ENCODE results near the gene LPCAT3.
"Not testable (repeated sequence)": the region's sequence is repeated elsewhere in the genome, so short reads cannot be mapped to it uniquely, and the experiment has no call there.

The LPCAT3 gene

DNA sequence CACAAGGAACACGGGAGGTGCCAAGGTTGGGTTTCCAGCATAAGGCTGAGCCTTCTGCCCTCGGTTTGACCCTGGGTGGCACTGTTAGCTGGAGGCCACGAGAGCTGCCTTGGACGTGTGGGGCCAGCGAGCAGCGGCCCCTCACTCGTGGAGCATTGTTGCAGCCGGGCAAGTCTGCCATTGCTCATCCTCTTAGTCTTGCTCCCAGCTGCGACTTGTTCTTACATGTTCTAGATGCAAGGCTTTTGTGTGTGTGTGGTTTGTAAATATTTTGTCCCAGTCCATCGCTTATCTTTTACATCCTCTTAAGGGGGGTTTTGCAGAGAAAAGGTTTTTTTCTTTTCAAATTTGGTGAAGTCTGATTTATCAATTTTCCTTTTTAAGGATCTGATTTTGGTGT lies 21.1 kb upstream of the LPCAT3 start:
- DNase-seq (ENCODE audit: low read depth), result no peak
- no peak for TF ChIP-seq MAX (IDR thresholded peaks at IDR 0.05; ENCODE audit: low read depth, low read length)
- TF ChIP-seq MYC (IDR thresholded peaks at IDR 0.05; ENCODE audit: low read depth, low read length), result no peak
- no peak for TF ChIP-seq CTCF (IDR thresholded peaks at IDR 0.05; ENCODE audit: low read depth, low read length)
- TF ChIP-seq POLR2A (IDR thresholded peaks at IDR 0.05; ENCODE audit: extremely low read depth, insufficient read length), result no peak
- H3K4me3 ChIP-seq (ENCODE audit: low read depth, low read length), result peak overlapping the region; percentile 23

- H3K4me3 ChIP-seq (ENCODE audit: low read depth, low read length), result peak overlapping the region; percentile 23
- peak; percentile 51 for DNase-seq (ENCODE audit: low read depth)
- TF ChIP-seq MAX (IDR thresholded peaks at IDR 0.05; ENCODE audit: low read depth, low read length), result no peak
- TF ChIP-seq POLR2A (IDR thresholded peaks at IDR 0.05; ENCODE audit: extremely low read depth, insufficient read length), result no peak
- no peak for TF ChIP-seq MYC (IDR thresholded peaks at IDR 0.05; ENCODE audit: low read depth, low read length)
- no peak for TF ChIP-seq CTCF (IDR thresholded peaks at IDR 0.05; ENCODE audit: low read depth, low read length)
These were observed 20.3 kb upstream of the LPCAT3 start for GRCh38 chr12:7038591-7038990.

DNA sequence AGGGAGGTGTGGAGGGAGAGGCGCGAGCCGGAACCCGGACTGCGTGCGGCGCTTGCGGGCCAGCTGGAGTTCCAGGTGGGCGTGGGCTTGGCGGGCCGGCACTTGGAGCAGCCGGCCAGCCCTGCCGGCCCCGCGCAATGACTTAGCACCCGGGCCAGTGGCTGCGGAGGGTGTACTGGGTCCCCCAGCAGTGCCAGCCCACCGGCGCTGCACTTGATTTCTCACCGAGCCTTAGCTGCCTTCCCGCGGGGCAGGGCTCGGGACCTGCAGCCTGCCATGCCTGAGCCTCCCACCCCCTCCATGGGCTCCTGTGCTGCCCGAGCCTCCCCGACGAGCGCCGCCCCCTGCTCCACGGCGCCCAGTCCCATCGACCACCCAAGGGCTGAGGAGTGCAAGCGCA lies 19.1 kb upstream of the LPCAT3 start:
- peak; percentile 63 for DNase-seq (ENCODE audit: low read depth)
- not testable (repeated sequence) for H3K4me3 ChIP-seq (ENCODE audit: low read depth, low read length)

DNA sequence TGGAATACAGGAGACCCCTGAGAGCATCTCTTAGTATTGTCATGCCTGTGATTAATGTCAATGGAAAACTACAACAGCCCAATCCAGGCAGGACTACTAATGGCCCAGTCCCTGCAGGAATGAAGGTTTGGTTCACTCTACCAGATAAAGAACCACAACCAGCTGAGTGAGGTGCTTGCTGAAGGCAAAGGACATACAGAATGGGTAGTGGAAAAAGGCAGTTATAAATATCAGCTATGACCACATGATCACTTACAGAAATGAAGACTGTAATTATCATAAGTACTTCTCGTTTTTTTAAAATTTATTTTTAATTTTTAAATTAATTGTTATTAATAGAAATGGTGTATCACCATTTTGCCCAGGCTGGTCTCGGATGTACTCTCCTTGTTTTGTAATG lies 17.2 kb upstream of the LPCAT3 start:
- DNase-seq (ENCODE audit: low read depth), result no peak
- no peak overlapping the region for H3K4me3 ChIP-seq (ENCODE audit: low read depth, low read length)
- TF ChIP-seq CTCF (IDR thresholded peaks at IDR 0.05; ENCODE audit: low read depth, low read length), result no peak
- TF ChIP-seq MAX (IDR thresholded peaks at IDR 0.05; ENCODE audit: low read depth, low read length), result no peak
- TF ChIP-seq POLR2A (IDR thresholded peaks at IDR 0.05; ENCODE audit: extremely low read depth, insufficient read length), result no peak
- TF ChIP-seq MYC (IDR thresholded peaks at IDR 0.05; ENCODE audit: low read depth, low read length), result no peak

DNA sequence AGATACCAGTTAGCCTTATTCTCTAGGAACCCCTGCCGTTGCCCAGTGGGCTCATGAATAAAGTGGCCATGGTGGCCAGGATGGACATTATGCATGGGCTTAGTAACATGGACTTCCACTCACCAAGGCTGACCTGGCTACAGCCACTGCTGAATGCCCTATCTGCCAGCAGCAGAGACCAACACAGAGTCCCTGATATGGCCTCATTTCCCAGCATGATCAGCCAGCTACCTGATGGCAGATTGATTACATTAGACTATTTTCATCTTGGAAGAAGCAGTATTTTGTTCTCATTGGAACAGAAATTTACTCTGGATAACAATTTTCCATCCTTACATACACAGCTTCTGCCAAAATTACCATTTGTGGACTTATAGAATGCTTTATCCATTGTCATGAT lies 16.2 kb upstream of the LPCAT3 start:
- no peak overlapping the region for H3K4me3 ChIP-seq (ENCODE audit: low read depth, low read length)
- no peak for DNase-seq (ENCODE audit: low read depth)
- TF ChIP-seq CTCF (IDR thresholded peaks at IDR 0.05; ENCODE audit: low read depth, low read length) (no peak), MYC (IDR thresholded peaks at IDR 0.05; ENCODE audit: low read depth, low read length) (no peak), MAX (IDR thresholded peaks at IDR 0.05; ENCODE audit: low read depth, low read length) (no peak), POLR2A (IDR thresholded peaks at IDR 0.05; ENCODE audit: extremely low read depth, insufficient read length) (no peak)

DNA sequence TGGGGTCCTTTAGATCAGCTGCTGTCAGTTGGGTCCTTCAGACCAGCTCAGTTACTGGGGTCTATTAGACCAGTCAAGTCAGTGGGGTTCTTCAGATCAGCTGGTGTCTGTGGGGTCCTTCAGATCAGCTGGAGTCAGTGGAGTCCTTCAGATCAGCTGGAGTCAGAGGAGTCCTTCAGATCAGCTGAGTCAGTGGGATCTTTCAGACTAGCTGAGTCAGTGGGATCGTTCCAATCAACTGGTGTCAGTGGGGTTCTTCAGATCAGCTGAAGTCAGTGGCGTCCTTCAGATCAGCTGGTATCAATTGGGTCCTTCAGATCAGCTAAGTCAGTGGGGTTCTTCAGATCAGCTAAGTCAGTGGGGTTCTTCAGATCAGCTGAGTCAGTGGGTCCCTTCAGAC lies 14.7 kb upstream of the LPCAT3 start:
- no peak for DNase-seq (ENCODE audit: low read depth)
- no peak overlapping the region for H3K4me3 ChIP-seq (ENCODE audit: low read depth, low read length)
- TF ChIP-seq CTCF (IDR thresholded peaks at IDR 0.05; ENCODE audit: low read depth, low read length), result no peak
- TF ChIP-seq MYC (IDR thresholded peaks at IDR 0.05; ENCODE audit: low read depth, low read length), result no peak
- no peak for TF ChIP-seq MAX (IDR thresholded peaks at IDR 0.05; ENCODE audit: low read depth, low read length)
- no peak for TF ChIP-seq POLR2A (IDR thresholded peaks at IDR 0.05; ENCODE audit: extremely low read depth, insufficient read length)
